ENCODE results near the gene PRPF40B. TPM values are rescaled to one million over a fixed set of nuclear protein-coding genes. Genes with fewer than 3 reads are reported as not detected.

PRPF40B gene
- total RNA-seq, 2 experiments from 2014 or later: 4.7 to 6.5 TPM

GRCh38 chr12:49598527-49598926 lies 24.8 kb upstream of the PRPF40B start:
- ChIA-PET POLR2A (no interaction called here), CTCF (no interaction called here)
- H3K27ac Mint-ChIP-seq: no peak overlapping the region
- no peak overlapping the region for H3K4me3 Mint-ChIP-seq
- Histone ChIP-seq H3K27me3 (ENCODE audit: control insufficient read depth in 1 of 2, insufficient read depth in 2 of 2, low read length in 2 of 2) (no peaks in the 10 kb centered on the region), H3K9me3 (ENCODE audit: control insufficient read depth in 1 of 2, insufficient read depth in 1 of 2, low read length in 2 of 2) (no peaks in the 10 kb centered on the region), H3K4me3 (ENCODE audit: low read length) (no peak overlapping the region), H3K36me3 (ENCODE audit: insufficient read depth, low read length) (no peaks in the 10 kb centered on the region), H3K27ac (ENCODE audit: low read depth in 1 of 2, low read length in 2 of 2) (no peak overlapping the region), H3K4me1 (ENCODE audit: insufficient read depth, low read length) (no peaks in the 10 kb centered on the region)
- intact Hi-C loops (cut with DNase I, micrococcal nuclease): no loop called here
- no peaks in the 10 kb centered on the region for H3K27me3 Mint-ChIP-seq
- H3K9me3 Mint-ChIP-seq: no peaks in the 10 kb centered on the region
- H3K4me1 Mint-ChIP-seq (ENCODE audit: low read depth): no peaks in the 10 kb centered on the region
- H3K36me3 Mint-ChIP-seq (ENCODE audit: low read depth): no peaks in the 10 kb centered on the region
- DNase-seq (no peak), ATAC-seq (ENCODE audit: poor library complexity) (no peak)
- TF ChIP-seq CTCF (IDR thresholded peaks at IDR 0.05): no peak

GRCh38 chr12:49599961-49600360 lies 23.4 kb upstream of the PRPF40B start:
- Histone ChIP-seq H3K27ac (ENCODE audit: low read depth in 1 of 2, low read length in 2 of 2) (no peak overlapping the region), H3K4me1 (ENCODE audit: insufficient read depth, low read length) (no peaks in the 10 kb centered on the region), H3K27me3 (ENCODE audit: control insufficient read depth in 1 of 2, insufficient read depth in 2 of 2, low read length in 2 of 2) (no peaks in the 10 kb centered on the region), H3K4me3 (ENCODE audit: low read length) (no peak overlapping the region), H3K9me3 (ENCODE audit: control insufficient read depth in 1 of 2, insufficient read depth in 1 of 2, low read length in 2 of 2) (no peaks in the 10 kb centered on the region), H3K36me3 (ENCODE audit: insufficient read depth, low read length) (no peaks in the 10 kb centered on the region)
- Mint-ChIP-seq H3K27me3 (no peaks in the 10 kb centered on the region), H3K4me3 (no peak overlapping the region), H3K4me1 (ENCODE audit: low read depth) (no peaks in the 10 kb centered on the region), H3K27ac (no peak overlapping the region), H3K9me3 (no peaks in the 10 kb centered on the region), H3K36me3 (ENCODE audit: low read depth) (no peaks in the 10 kb centered on the region)
- POLR2A ChIA-PET: no interaction called here
- DNase-seq (no peak), ATAC-seq (ENCODE audit: poor library complexity) (no peak)
- intact Hi-C loops (cut with DNase I, micrococcal nuclease): no loop called here
- CTCF ChIA-PET: no interaction called here
- TF ChIP-seq CTCF (IDR thresholded peaks at IDR 0.05): no peak

GRCh38 chr12:49603721-49604120 lies 19.6 kb upstream of the PRPF40B start:
- Histone ChIP-seq H3K27me3 (ENCODE audit: control insufficient read depth in 1 of 2, insufficient read depth in 2 of 2, low read length in 2 of 2) (no peaks in the 10 kb centered on the region), H3K4me1 (ENCODE audit: insufficient read depth, low read length) (no peaks in the 10 kb centered on the region), H3K36me3 (ENCODE audit: insufficient read depth, low read length) (no peaks in the 10 kb centered on the region), H3K4me3 (ENCODE audit: low read length) (no peak overlapping the region), H3K9me3 (ENCODE audit: control insufficient read depth in 1 of 2, insufficient read depth in 1 of 2, low read length in 2 of 2) (no peaks in the 10 kb centered on the region), H3K27ac (ENCODE audit: low read depth in 1 of 2, low read length in 2 of 2) (no peak overlapping the region)
- no peaks in the 10 kb centered on the region for H3K4me1 Mint-ChIP-seq (ENCODE audit: low read depth)
- TF ChIP-seq CTCF (IDR thresholded peaks at IDR 0.05): no peak
- ATAC-seq (ENCODE audit: poor library complexity) (no peak), DNase-seq (no peak)
- ChIA-PET POLR2A (interaction anchor here (1.8 kb wide), 1 partner anchor 19 kb away, joined by 5 read pairs; no protein-coding TSS in a partner anchor), CTCF (interaction anchor here (0.6 kb wide), 1 partner anchor 304 kb away, joined by 3 read pairs; no protein-coding TSS in a partner anchor)
- H3K27me3 Mint-ChIP-seq: no peaks in the 10 kb centered on the region
- H3K36me3 Mint-ChIP-seq (ENCODE audit: low read depth): no peaks in the 10 kb centered on the region
- intact Hi-C loops (cut with DNase I, micrococcal nuclease): no loop called here
- H3K9me3 Mint-ChIP-seq: no peaks in the 10 kb centered on the region
- H3K27ac Mint-ChIP-seq: no peak overlapping the region
- no peak overlapping the region for H3K4me3 Mint-ChIP-seq
